B cell (primary cell): ENCODE measurements around the gene HOXA9. TPM values are rescaled to one million over a fixed set of nuclear protein-coding genes. Genes with fewer than 3 reads are reported as not detected.
A peak's percentile ranks its signal among the peaks of the same experiment; 100 is the strongest.

Experiments used
- ATAC-seq: fragments of 200-7000 bp; cut with Tn5 transposase; one replicate; pipeline ENCODE4 v1.10.0; 2021; ENCODE audit warnings: low read depth, mild to moderate bottlenecking, moderate number of reproducible peaks, moderate library complexity
- CTCF ChIA-PET: fragments of 350-600 bp; sonication (Branson Sonifier 250); formaldehyde crosslinking; loops from one replicate; lab custom pipeline; 2021; ENCODE audit warnings: antibody characterized with exemption, inconsistent platforms; lab: Charles Lee
- POLR2A ChIA-PET: fragments of 350-600 bp; sonication (Branson Sonifier 250); formaldehyde crosslinking; loops from one replicate; lab custom pipeline; 2021; ENCODE audit warnings: antibody characterized with exemption; lab: Charles Lee
- DNase-seq: peaks from one replicate; pipeline ENCODE4 v3.0.0; 2013
- H2AFZ ChIP-seq: 2 replicates; pipeline ENCODE4 v1.6.1; 2012; ENCODE audit warnings: mild to moderate bottlenecking, low read depth, low read length; ENCODE audit not compliant: insufficient read depth, poor library complexity, severe bottlenecking
- H3K27ac ChIP-seq, 2 donors: 1 replicate in 1 of 2; 2 replicates in 1 of 2; pipeline ENCODE4 v1.5.1; 2012 to 2013; ENCODE audit warnings: low read length in 2 of 2, mild to moderate bottlenecking in 2 of 2, moderate library complexity in 1 of 2
- H3K27me3 ChIP-seq, 4 experiments: fragments of 200-600 bp in 1 of 4; sonication (generic) in 1 of 4; replicated peaks in 1 of 4; 1 replicate in 2 of 4; 2 replicates in 2 of 4; pipeline versions ENCODE4 v1.6.1 to v1.7.0; 2013 to 2016; ENCODE audit warnings: low read length in 3 of 4, mild to moderate bottlenecking in 2 of 4, mixed read lengths in 1 of 4, moderate library complexity in 1 of 4; ENCODE audit not compliant: insufficient read depth in 4 of 4, control insufficient read depth in 3 of 4; ENCODE audit errors: control extremely low read depth in 1 of 4
- H3K36me3 ChIP-seq, 2 experiments: replicated peaks in 1 of 2; 1 replicate in 1 of 2; 2 replicates in 1 of 2; pipeline versions ENCODE4 v1.6.1 to v1.7.1; 2013; ENCODE audit warnings: low read length in 1 of 2; ENCODE audit not compliant: insufficient read depth in 2 of 2, control insufficient read depth in 1 of 2; ENCODE audit errors: control extremely low read depth in 1 of 2, extremely low read depth in 1 of 2
- H3K4me1 ChIP-seq, 2 donors: fragments of 200-600 bp in 1 of 2; sonication (generic) in 1 of 2; 1 replicate in 1 of 2; 2 replicates in 1 of 2; pipeline versions ENCODE4 v1.5.1 to v1.6.1; 2013 to 2017; ENCODE audit warnings: low read length in 2 of 2; ENCODE audit not compliant: control insufficient read depth in 2 of 2, insufficient read depth in 2 of 2
- H3K4me2 ChIP-seq: replicated peaks from 2 replicates; pipeline ENCODE3; 2012; ENCODE audit warnings: mild to moderate bottlenecking, low read depth, low read length; ENCODE audit not compliant: poor library complexity, severe bottlenecking
- H3K4me3 ChIP-seq, 5 experiments: fragments of 200-600 bp in 1 of 5; sonication (generic) in 1 of 5; 1 replicate in 3 of 5; 2 replicates in 2 of 5; pipeline versions ENCODE4 v1.5.1 to v1.7.0; 2011 to 2016; ENCODE audit warnings: low read length in 4 of 5, mild to moderate bottlenecking in 4 of 5, low read depth in 2 of 5, control low read depth in 1 of 5, moderate library complexity in 1 of 5; ENCODE audit not compliant: insufficient read depth in 1 of 5; ENCODE audit errors: control extremely low read depth in 1 of 5, extremely low read depth in 1 of 5
- H3K79me2 ChIP-seq: fragments of 200-600 bp; sonication (generic); one replicate; pipeline ENCODE4 v1.6.0; 2016; ENCODE audit warnings: low read length; ENCODE audit not compliant: control insufficient read depth, insufficient read depth
- H3K9ac ChIP-seq: fragments of 200-600 bp; sonication (generic); 2 replicates; pipeline ENCODE4 v1.6.1; 2017; ENCODE audit warnings: mild to moderate bottlenecking, low read length, moderate library complexity
- H3K9me3 ChIP-seq, 3 donors: one replicate each; pipeline versions ENCODE4 v1.6.1 to v1.7.1; 2013; ENCODE audit warnings: low read length in 2 of 3; ENCODE audit not compliant: control insufficient read depth in 2 of 3, insufficient read depth in 1 of 3; ENCODE audit errors: control extremely low read depth in 1 of 3
- H4K20me1 ChIP-seq: 2 replicates; pipeline ENCODE4 v1.6.0; 2012; ENCODE audit warnings: mild to moderate bottlenecking, low read length; ENCODE audit not compliant: insufficient read depth, control insufficient read depth, poor library complexity, severe bottlenecking
- H3K27ac Mint-ChIP-seq: one replicate; pipeline ENCODE4 v1.8.0; 2021; ENCODE audit warnings: mixed read lengths
- H3K27me3 Mint-ChIP-seq: one replicate; pipeline ENCODE4 v1.8.0; 2021; ENCODE audit warnings: mixed read lengths
- H3K4me1 Mint-ChIP-seq: one replicate; pipeline ENCODE4 v1.8.0; 2021; ENCODE audit warnings: mixed read lengths
- H3K4me3 Mint-ChIP-seq: one replicate; pipeline ENCODE4 v1.8.0; 2021; ENCODE audit warnings: mixed read lengths
- H3K9me3 Mint-ChIP-seq: one replicate; pipeline ENCODE4 v1.8.0; 2022; ENCODE audit warnings: mixed read lengths; ENCODE audit not compliant: insufficient read depth
- EZH2 ChIP-seq: IDR thresholded peaks from 2 replicates; pipeline ENCODE4 v1.6.1; 2012; ENCODE audit warnings: borderline replicate concordance, low read depth, mild to moderate bottlenecking, moderate library complexity, low read length; ENCODE audit not compliant: insufficient read depth, poor library complexity, severe bottlenecking
- WGBS: methylation state at CpG from one replicate; pipeline ENCODE4 v1.1.5; 2013; ENCODE audit warnings: missing lambda C conversion rate; ENCODE audit not compliant: insufficient coverage; 5-methylcytosine and 5-hydroxymethylcytosine counted together
- intact Hi-C: fragments of 100-400 bp; cut with micrococcal nuclease; formaldehyde crosslinking; loops from one replicate; pipeline ENCODE4 v1.10.0; 2022
- polyA plus RNA-seq: library from polyadenylated mRNA; depleted of rRNA; stranded (reverse); fragments of >200 nt; gene quantifications from 2 replicates; pipeline ENCODE4 v1.2.3, GENCODE V29; 2012
- total RNA-seq, 2 donors: library from RNA; stranded (reverse); fragments of 120-200 nt in 1 of 2; gene quantifications; 1 replicate in 1 of 2; 2 replicates in 1 of 2; pipeline versions ENCODE4 v1.2.3 to v1.2.4, GENCODE V29; 2013 to 2022
- TF ChIP-seq, protein P1 (sequence below): fragments of 200-600 bp; IDR thresholded peaks from one replicate; pipeline ENCODE4 v1.8.0; 2022; ENCODE audit warnings: antibody characterized with exemption, mild to moderate bottlenecking

Gene HOXA9
- total and polyA plus RNA-seq, 2 donors (not counting 1 experiment from before 2014, with no cell fraction given) = 0.07 TPM; not detected in 1

DNA sequence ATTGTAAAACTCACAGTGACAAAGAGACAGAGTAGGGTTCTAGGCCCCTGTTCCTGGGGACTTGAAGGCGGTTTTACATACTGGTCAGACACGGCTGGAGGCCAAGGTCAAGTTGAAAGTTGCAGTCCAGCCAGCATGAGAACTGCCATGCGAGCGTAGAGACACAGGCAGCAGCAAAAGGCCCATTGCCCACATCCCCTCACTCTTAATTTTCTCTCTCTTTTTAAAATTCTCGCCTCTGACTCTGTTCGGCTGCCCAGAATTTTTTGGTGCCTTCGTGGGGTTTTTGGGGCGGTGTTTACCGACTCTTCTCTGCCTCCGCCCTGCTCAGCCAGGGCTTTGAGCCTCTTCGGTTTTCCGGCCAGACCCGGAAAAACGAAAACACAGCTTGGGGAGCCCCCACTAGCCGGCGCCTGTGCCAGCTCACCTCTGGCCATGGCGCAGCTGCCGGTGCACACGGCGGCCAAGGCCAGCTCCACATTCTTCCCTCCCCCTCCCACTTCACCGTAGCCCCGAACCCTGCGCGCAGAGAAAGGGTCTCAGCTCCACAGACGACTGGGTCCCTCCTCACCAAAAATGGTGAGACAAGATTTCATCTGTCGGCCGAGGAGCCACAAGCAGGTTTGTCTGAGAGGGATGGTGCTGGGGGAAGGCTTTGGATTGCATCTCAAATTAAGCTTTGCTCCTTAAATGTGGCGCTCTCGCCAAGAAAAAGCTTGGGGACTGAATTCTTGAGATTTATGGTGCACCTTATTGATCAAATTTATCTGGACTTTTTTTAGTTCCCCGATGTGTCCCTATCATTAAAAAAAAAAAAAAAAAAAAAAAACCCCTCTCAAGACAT is 36.9 kb upstream of the HOXA9 start:
- H2AFZ ChIP-seq = no peak overlapping the region
- H3K36me3 ChIP-seq = no peaks in the 10 kb centered on the region
- H3K9ac ChIP-seq = peak overlapping the region; percentile 21
- H4K20me1 ChIP-seq = no peaks in the 10 kb centered on the region
- H3K4me3 ChIP-seq = no peak overlapping the region
- Mint-ChIP-seq H3K4me1 (peaks cover 44% of the 10 kb centered on the region), H3K4me3 (peak overlapping the region; percentile 78), H3K27ac (peak overlapping the region; percentile 50), H3K27me3 (peaks cover 84% of the 10 kb centered on the region), H3K9me3 (no peaks in the 10 kb centered on the region)
- H3K9me3 ChIP-seq = peaks cover 1 to 61% (median 6%) of the 10 kb centered on the region in 3 donors
- H3K79me2 ChIP-seq = no peaks in the 10 kb centered on the region
- intact Hi-C loops = loop anchor here (5.0 kb wide), 1 partner anchor 1210 kb away; the partner anchor contains the start of gene CREB5
- H3K4me2 ChIP-seq = peak overlapping the region; percentile 78
- H3K4me1 ChIP-seq = peaks cover 50 to 72% of the 10 kb centered on the region in 2 donors
- WGBS = 23% methylated on average over 27 of the region's 30 CpGs
- peaks cover 1 to 90% (median 86%) of the 10 kb centered on the region in 4 experiments for H3K27me3 ChIP-seq
- ChIA-PET POLR2A (interaction anchor here (0.5 kb wide), 1 partner anchor 866 kb away, joined by 5 read pairs; no protein-coding TSS in a partner anchor), CTCF (interaction anchor here (0.9 to 1.8 kb wide), 5 partner anchors 9 to 1354 kb away, joined by 3 to 6 read pairs (median 3); no protein-coding TSS in a partner anchor)
- H3K27ac ChIP-seq = no peak overlapping the region
- ATAC-seq (no peak), DNase-seq (peak; percentile 26)
- TF ChIP-seq, protein P1, sequence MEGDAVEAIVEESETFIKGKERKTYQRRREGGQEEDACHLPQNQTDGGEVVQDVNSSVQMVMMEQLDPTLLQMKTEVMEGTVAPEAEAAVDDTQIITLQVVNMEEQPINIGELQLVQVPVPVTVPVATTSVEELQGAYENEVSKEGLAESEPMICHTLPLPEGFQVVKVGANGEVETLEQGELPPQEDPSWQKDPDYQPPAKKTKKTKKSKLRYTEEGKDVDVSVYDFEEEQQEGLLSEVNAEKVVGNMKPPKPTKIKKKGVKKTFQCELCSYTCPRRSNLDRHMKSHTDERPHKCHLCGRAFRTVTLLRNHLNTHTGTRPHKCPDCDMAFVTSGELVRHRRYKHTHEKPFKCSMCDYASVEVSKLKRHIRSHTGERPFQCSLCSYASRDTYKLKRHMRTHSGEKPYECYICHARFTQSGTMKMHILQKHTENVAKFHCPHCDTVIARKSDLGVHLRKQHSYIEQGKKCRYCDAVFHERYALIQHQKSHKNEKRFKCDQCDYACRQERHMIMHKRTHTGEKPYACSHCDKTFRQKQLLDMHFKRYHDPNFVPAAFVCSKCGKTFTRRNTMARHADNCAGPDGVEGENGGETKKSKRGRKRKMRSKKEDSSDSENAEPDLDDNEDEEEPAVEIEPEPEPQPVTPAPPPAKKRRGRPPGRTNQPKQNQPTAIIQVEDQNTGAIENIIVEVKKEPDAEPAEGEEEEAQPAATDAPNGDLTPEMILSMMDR = no peak
- no peak for TF ChIP-seq EZH2
